Activated CD4-positive, alpha-beta memory T cell treated with anti-CD3 and anti-CD28 coated beads, Interleukin-2, amount 10 ng/mL, durations not matched to agents 7 days and 5 days (primary cell): ENCODE data around the gene NHERF1. TPM values are rescaled to one million over a fixed set of nuclear protein-coding genes. Genes with fewer than 3 reads are reported as not detected.
A peak's percentile ranks its signal among the peaks of the same experiment; 100 is the strongest.

Experiments
- CTCF ChIA-PET: fragments of 350-600 bp; sonication (Branson Sonifier 250); formaldehyde crosslinking; loops from one replicate; lab custom pipeline; 2021; ENCODE audit warnings: antibody characterized with exemption, inconsistent platforms; lab: Charles Lee
- POLR2A ChIA-PET: fragments of 350-600 bp; sonication (Branson Sonifier 250); formaldehyde crosslinking; loops from one replicate; lab custom pipeline; 2021; ENCODE audit warnings: antibody characterized with exemption; lab: Charles Lee
- DNase-seq: peaks from one replicate; pipeline ENCODE4 v3.0.0-alpha.2; 2020
- H3K27ac Mint-ChIP-seq: one replicate; pipeline ENCODE4 v1.8.0; 2021; ENCODE audit warnings: mild to moderate bottlenecking, mixed read lengths
- H3K27me3 Mint-ChIP-seq: one replicate; pipeline ENCODE4 v1.8.0; 2021; ENCODE audit warnings: mixed read lengths
- H3K36me3 Mint-ChIP-seq: one replicate; pipeline ENCODE4 v1.8.0; 2021; ENCODE audit warnings: low read depth, mixed read lengths
- H3K4me1 Mint-ChIP-seq: one replicate; pipeline ENCODE4 v1.8.0; 2021; ENCODE audit warnings: mixed read lengths
- H3K4me3 Mint-ChIP-seq: one replicate; pipeline ENCODE4 v1.8.0; 2021; ENCODE audit warnings: mild to moderate bottlenecking, mixed read lengths
- H3K9me3 Mint-ChIP-seq: one replicate; pipeline ENCODE4 v1.8.0; 2021; ENCODE audit warnings: mixed read lengths
- total RNA-seq, 2 experiments: library from RNA; stranded (reverse); gene quantifications; one replicate each; pipeline ENCODE4 v1.2.3, GENCODE V29; 2021

The NHERF1 gene
- total RNA-seq, 2 experiments from 2014 or later: 320 to 328 TPM

DNA sequence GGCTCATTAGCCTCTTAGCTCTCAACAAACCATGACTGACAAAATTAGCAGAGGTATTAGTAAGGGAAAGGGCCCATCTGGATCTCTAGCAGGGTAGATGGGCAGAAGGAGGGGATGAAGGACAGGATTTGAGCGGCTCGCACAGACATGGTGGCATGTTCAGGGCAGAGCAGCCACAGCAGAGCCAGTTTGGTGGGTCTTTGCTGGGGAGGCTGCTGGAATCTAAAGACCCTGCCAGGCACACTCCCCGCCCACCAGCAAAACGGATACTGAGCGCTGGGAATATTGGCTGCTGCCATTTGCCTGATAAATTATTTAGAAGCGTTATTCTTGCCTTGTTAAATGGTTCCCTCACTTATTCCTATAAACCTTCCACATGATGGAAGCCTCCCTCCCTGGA lies 48.4 kb downstream of the NHERF1 start:
- ChIA-PET POLR2A (no interaction called here), CTCF (interaction anchor here (0.6 kb wide), 1 partner anchor 22 kb away, joined by 3 read pairs; no protein-coding TSS in a partner anchor)
- peaks cover 2% of the 10 kb centered on the region for H3K4me1 Mint-ChIP-seq
- H3K27me3 Mint-ChIP-seq: no peaks in the 10 kb centered on the region
- H3K36me3 Mint-ChIP-seq: peaks cover 60% of the 10 kb centered on the region
- no peaks in the 10 kb centered on the region for H3K9me3 Mint-ChIP-seq
- DNase-seq: no peak
- no peak overlapping the region for H3K4me3 Mint-ChIP-seq
- H3K27ac Mint-ChIP-seq: no peak overlapping the region

DNA sequence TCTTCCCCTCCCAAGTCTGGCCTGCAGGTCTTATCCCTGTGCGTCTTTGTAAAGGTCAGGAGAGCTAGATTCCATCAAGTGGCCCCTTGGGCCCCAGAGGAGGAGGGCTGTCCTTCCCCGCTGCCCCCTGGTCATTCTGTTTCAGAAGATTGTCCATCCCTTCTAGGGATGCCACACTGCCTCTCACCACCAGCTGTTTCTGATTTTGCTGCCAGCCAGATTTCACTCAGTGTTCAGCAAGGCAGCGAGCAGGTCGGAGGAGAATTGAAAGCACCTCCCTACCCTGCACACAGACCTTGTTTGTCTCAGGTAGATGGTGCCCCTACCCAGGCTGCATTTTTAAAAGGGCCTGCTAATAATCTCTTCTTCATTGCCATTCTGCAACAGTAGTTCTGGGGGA lies 49.4 kb downstream of the NHERF1 start:
- Mint-ChIP-seq H3K36me3 (peaks cover 58% of the 10 kb centered on the region), H3K9me3 (no peaks in the 10 kb centered on the region), H3K27ac (no peak overlapping the region), H3K4me1 (peaks cover 2% of the 10 kb centered on the region), H3K4me3 (no peak overlapping the region), H3K27me3 (no peaks in the 10 kb centered on the region)
- ChIA-PET POLR2A (no interaction called here), CTCF (no interaction called here)
- DNase-seq: no peak

DNA sequence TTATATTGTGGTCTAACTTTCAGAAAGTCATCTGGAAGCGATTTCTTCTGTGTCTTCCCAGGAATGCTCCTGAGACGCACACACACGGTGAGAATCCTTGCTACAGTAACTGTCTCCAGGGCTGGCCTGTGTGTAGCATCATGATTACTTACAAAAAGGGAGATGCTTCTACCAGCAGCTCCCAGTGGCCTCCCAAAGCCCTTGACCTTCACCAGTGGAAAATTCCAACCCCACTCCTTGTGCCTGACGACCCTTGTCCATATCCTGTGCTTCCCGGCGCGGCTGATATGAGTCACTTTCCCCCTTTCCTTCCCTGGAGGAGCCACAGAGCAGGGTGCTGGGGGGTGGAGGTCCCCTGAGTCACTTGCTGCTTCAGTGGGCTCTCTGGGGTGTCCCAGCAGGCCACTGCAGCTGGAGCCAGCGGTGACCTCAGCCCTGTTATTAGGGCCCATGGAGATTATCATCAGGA lies 49.8 kb downstream of the NHERF1 start:
- Mint-ChIP-seq H3K27me3 (no peaks in the 10 kb centered on the region), H3K36me3 (peaks cover 56% of the 10 kb centered on the region), H3K4me1 (peaks cover 2% of the 10 kb centered on the region), H3K27ac (no peak overlapping the region), H3K9me3 (no peaks in the 10 kb centered on the region), H3K4me3 (no peak overlapping the region)
- no peak for DNase-seq
- ChIA-PET POLR2A (no interaction called here), CTCF (no interaction called here)

DNA sequence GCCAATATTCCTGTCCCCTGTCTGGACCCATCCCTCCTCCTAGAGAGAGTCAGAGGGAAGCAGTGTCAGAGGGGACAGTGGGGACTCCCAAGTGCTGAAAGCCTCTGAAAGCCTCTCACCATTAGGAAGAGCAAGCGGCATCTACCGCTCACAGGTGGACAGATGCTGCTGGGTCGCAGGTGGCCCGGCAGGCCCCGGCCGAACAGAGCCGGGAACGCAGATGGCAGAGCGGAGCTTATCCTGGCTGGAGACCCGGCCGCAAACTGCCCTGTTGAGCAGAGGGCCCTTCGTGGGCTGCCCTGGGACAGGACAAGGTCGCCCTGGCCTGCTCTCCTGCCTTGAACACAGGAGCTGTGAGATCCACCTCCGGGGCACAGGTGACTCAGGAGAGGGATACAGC lies 50.7 kb downstream of the NHERF1 start:
- no peak for DNase-seq
- H3K9me3 Mint-ChIP-seq: no peaks in the 10 kb centered on the region
- peaks cover 54% of the 10 kb centered on the region for H3K36me3 Mint-ChIP-seq
- ChIA-PET POLR2A (no interaction called here), CTCF (no interaction called here)
- H3K27me3 Mint-ChIP-seq: no peaks in the 10 kb centered on the region
- peaks cover 2% of the 10 kb centered on the region for H3K4me1 Mint-ChIP-seq
- H3K4me3 Mint-ChIP-seq: no peak overlapping the region
- no peak overlapping the region for H3K27ac Mint-ChIP-seq

DNA sequence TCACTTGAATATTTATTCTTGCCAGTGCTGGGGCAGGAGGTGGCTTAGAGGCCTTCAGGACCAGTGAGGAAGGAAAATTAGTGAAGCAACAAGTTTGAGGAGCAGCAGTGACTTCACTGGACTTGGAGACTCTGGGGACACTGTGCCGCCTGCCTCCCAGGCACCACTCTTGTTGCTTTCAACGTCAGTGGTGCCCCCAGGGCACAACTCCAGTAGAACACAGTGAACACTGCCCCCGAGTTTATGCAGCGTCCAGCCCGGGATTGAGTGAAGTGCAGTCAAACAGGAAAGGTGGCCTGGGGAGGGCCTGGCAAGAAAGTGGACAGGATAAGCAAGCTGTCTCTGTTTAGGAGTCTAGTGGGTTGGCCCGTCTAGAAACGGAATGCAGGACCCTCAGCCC lies 52.1 kb downstream of the NHERF1 start:
- H3K36me3 Mint-ChIP-seq: peaks cover 46% of the 10 kb centered on the region
- H3K27ac Mint-ChIP-seq: peak overlapping the region; percentile 13
- no peaks in the 10 kb centered on the region for H3K27me3 Mint-ChIP-seq
- DNase-seq: no peak
- no peaks in the 10 kb centered on the region for H3K9me3 Mint-ChIP-seq
- ChIA-PET CTCF (interaction anchor here (1.1 kb wide), 1 partner anchor 9 kb away, joined by 4 read pairs; no protein-coding TSS in a partner anchor), POLR2A (no interaction called here)
- no peak overlapping the region for H3K4me3 Mint-ChIP-seq
- peaks cover 2% of the 10 kb centered on the region for H3K4me1 Mint-ChIP-seq

DNA sequence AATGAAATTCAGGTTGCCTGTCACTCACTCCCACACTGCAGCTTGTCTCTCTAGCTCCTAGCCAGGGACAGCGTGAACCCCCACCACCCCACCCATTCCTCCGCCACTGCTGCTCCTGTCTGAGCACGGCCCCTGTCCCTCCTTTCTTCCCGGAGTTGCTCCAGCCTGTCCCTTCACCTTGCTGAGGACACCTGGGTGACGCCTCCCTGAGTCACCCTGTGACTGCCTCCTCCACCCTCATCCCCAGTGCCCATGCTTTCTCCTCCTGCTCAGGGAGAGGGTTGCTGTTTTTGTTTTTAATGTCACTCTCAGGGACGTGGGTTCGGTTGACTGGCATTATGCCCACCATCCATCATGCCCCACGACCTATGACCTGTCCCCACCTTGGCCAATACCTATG lies 53.5 kb downstream of the NHERF1 start:
- Mint-ChIP-seq H3K4me3 (no peak overlapping the region), H3K9me3 (no peaks in the 10 kb centered on the region), H3K36me3 (peaks cover 38% of the 10 kb centered on the region), H3K27me3 (no peaks in the 10 kb centered on the region), H3K27ac (no peak overlapping the region), H3K4me1 (peaks cover 2% of the 10 kb centered on the region)
- no peak for DNase-seq
- POLR2A ChIA-PET: no interaction called here
- CTCF ChIA-PET: interaction anchor here (1.1 kb wide), 1 partner anchor 10 kb away, joined by 4 read pairs; no protein-coding TSS in a partner anchor

DNA sequence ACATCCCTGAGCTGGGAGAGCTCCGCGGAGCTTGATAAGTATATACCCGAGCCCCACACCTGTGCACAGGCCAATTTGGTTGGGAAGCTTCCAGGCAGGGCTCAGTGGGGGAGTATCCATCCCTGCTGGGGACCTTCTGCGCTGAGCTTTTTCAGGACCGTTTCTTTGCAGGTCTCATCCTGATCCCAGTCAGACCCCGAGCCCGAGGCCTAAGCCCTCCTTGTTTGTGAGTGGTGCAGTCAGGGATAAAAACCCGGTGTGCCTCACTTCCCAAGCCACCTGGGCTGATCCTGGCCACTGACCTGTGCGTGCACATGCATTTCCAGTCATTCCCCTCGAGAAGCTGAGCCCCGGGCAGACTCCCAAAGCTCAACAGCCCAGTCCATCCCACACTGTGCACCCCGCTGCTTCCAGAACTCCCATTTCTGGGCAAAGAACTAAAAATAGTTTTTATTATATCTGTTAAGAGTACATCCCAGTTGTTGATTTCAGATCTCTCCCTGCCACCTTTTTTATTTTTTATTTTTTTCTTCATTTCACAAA lies 55.0 kb downstream of the NHERF1 start:
- peaks cover 30% of the 10 kb centered on the region for H3K36me3 Mint-ChIP-seq
- ChIA-PET POLR2A (no interaction called here), CTCF (interaction anchor here (0.9 kb wide), 1 partner anchor 12 kb away, joined by 4 read pairs; no protein-coding TSS in a partner anchor)

DNA sequence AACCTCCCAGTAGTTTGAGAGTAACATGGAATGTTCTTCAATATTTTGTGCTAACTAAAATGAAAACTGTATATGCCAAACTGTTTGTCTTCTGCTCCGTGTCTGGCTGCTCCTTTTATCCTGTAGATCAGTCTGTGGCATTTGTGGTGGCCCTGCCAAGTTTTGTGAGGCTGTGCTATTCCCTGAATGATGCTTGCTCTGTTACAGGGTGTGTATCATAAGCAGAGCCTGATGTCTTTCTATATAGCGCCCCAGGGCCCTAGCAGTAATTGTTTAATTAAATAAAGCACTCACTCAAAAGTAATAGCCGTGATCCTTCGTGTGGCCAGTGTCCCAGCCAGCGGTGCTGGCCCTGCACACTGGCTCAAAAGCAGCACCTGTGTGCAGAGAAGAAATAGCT lies 55.5 kb downstream of the NHERF1 start:
- Mint-ChIP-seq H3K4me1 (no peaks in the 10 kb centered on the region), H3K4me3 (no peak overlapping the region), H3K27me3 (no peaks in the 10 kb centered on the region), H3K36me3 (peaks cover 27% of the 10 kb centered on the region), H3K27ac (no peak overlapping the region), H3K9me3 (no peaks in the 10 kb centered on the region)
- CTCF ChIA-PET: no interaction called here
- POLR2A ChIA-PET: no interaction called here
- no peak for DNase-seq

More for the DNA sequence above, 55.0 kb downstream of the NHERF1 start:
- Mint-ChIP-seq H3K4me1 (no peaks in the 10 kb centered on the region), H3K27me3 (no peaks in the 10 kb centered on the region), H3K9me3 (no peaks in the 10 kb centered on the region), H3K27ac (no peak overlapping the region), H3K4me3 (no peak overlapping the region)
- DNase-seq: no peak

DNA sequence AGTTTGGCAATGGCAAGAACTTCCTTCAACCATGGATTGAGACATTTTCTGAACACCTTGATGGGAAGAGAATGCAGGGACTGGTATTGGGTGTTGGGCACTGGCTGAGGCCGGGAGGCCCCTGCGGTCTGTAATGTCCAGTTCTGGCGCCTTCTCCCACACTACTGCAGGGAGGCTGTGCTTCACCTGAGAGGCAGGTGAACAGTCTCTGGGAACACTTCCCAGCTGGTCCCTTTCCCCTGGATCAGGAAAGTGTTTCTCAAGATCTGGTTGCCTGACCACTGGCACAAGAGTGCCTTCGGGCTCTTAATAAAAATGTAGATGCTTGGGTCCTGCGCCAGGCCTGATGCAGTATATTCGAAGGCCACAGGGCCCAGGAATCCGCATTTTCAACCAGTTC lies 56.3 kb downstream of the NHERF1 start:
- H3K4me1 Mint-ChIP-seq: no peaks in the 10 kb centered on the region
- H3K9me3 Mint-ChIP-seq: no peaks in the 10 kb centered on the region
- no peaks in the 10 kb centered on the region for H3K27me3 Mint-ChIP-seq
- DNase-seq: no peak
- ChIA-PET POLR2A (no interaction called here), CTCF (no interaction called here)
- no peak overlapping the region for H3K4me3 Mint-ChIP-seq
- peaks cover 24% of the 10 kb centered on the region for H3K36me3 Mint-ChIP-seq
- H3K27ac Mint-ChIP-seq: no peak overlapping the region

DNA sequence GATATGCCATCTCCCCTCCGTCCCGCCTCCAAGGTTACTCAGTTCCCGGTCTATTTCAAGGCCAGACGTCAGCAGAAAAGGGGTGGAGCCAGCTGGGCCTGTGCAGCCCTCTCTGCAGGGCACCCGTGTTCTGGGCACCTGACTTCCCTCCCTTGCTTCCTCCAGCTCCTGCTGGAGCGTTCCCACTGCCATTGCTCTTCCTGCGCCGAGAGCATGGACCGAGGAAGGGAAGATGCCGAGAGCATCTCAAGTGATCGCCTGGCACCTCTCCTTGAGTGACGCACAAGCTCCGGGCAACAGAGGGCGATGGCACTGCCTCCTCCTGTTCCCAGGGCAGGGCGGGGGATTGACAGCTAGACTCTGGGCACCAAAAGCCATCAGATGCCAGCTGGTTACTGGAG lies 57.2 kb downstream of the NHERF1 start:
- POLR2A ChIA-PET: no interaction called here
- peaks cover 15% of the 10 kb centered on the region for H3K36me3 Mint-ChIP-seq
- no peak for DNase-seq
- H3K4me1 Mint-ChIP-seq: no peaks in the 10 kb centered on the region
- H3K27me3 Mint-ChIP-seq: no peaks in the 10 kb centered on the region
- no peaks in the 10 kb centered on the region for H3K9me3 Mint-ChIP-seq
- H3K27ac Mint-ChIP-seq: no peak overlapping the region
- CTCF ChIA-PET: interaction anchor here (0.7 to 0.8 kb wide), 2 partner anchors 15 to 148 kb away, joined by 3 to 6 read pairs; no protein-coding TSS in a partner anchor
- no peak overlapping the region for H3K4me3 Mint-ChIP-seq

DNA sequence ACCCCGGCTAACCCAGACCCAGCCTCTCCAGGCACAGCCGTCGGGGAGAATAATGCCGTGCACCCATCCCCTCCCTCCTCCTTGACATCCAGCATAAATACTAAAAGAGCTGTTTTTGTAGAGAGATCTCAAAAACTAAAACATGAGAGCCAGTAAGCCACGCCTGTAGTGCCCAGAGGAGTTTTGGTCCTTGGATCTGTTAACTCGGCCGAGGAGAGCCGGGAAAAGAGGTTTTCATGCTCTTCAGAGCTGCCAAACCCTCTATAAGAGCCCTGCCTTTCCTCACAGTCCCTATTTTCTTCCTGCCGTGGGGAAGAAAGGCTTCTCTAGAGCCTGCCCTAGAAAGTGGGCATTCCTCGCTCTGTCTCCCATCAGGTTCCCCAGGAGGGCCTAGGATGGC lies 57.9 kb downstream of the NHERF1 start:
- H3K4me1 Mint-ChIP-seq: no peaks in the 10 kb centered on the region
- ChIA-PET POLR2A (no interaction called here), CTCF (no interaction called here)
- H3K4me3 Mint-ChIP-seq: no peak overlapping the region
- H3K27ac Mint-ChIP-seq: no peak overlapping the region
- no peaks in the 10 kb centered on the region for H3K9me3 Mint-ChIP-seq
- H3K36me3 Mint-ChIP-seq: peaks cover 11% of the 10 kb centered on the region
- DNase-seq: no peak
- H3K27me3 Mint-ChIP-seq: no peaks in the 10 kb centered on the region

DNA sequence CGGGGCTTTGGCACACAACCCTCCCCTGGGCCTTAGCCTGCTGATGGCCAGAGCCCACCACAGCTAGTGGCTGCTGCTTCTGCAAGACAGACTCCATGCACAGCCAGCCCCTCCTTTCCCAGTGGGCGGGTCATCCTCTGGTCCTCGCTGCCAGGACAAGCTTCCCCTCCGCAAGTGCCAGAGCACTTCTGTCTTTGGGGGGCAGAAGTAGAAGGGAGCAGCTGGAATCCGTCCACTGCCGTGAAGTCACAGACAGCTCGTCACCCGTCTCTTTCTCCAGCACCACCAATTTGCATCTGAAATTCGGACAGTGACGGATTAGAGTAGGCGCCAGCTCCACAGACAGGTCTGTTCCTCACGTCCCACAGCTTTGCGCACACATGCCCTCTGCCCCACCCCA lies 59.0 kb downstream of the NHERF1 start:
- Mint-ChIP-seq H3K9me3 (no peaks in the 10 kb centered on the region), H3K4me3 (no peak overlapping the region), H3K27me3 (no peaks in the 10 kb centered on the region), H3K27ac (no peak overlapping the region), H3K36me3 (peaks cover 8% of the 10 kb centered on the region), H3K4me1 (no peaks in the 10 kb centered on the region)
- POLR2A ChIA-PET: no interaction called here
- DNase-seq: no peak
- CTCF ChIA-PET: interaction anchor here (1.0 to 1.5 kb wide), 2 partner anchors 16 to 150 kb away, joined by 3 read pairs; no protein-coding TSS in a partner anchor

DNA sequence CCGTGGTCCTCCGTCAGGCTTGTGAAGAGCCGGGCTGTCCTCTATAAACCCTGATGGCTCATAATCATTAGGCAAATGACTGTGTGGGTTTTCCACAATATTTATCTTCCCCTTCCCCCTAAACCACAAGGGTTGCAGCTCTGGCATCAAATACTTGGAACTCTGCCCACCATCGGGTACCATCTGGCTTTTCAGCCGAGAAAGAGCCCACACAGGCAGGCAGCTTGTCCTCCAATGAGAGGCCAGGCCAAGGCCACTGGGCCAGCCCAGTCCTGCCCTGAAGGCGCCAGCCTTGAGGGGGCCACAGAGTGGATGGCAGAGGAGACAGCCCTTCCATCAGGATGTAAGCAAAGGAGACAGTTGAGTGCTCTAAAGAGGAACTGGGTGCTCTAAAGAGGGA lies 59.5 kb downstream of the NHERF1 start:
- CTCF ChIA-PET: interaction anchor here (1.0 to 1.5 kb wide), 2 partner anchors 17 to 150 kb away, joined by 3 read pairs; no protein-coding TSS in a partner anchor
- H3K27me3 Mint-ChIP-seq: no peaks in the 10 kb centered on the region
- H3K4me3 Mint-ChIP-seq: no peak overlapping the region
- no peaks in the 10 kb centered on the region for H3K4me1 Mint-ChIP-seq
- H3K36me3 Mint-ChIP-seq: peaks cover 6% of the 10 kb centered on the region
- H3K9me3 Mint-ChIP-seq: no peaks in the 10 kb centered on the region
- no peak for DNase-seq
- no peak overlapping the region for H3K27ac Mint-ChIP-seq
- POLR2A ChIA-PET: no interaction called here
